PC-9 (cell line): ENCODE data around the gene CXCR5. TPM values are rescaled to one million over a fixed set of nuclear protein-coding genes. Genes with fewer than 3 reads are reported as not detected.

Source experiments
- BruUV-seq: library from RNA; stranded (reverse); fragments of 400-500 nt; replicated peaks from 2 replicates; lab custom pipeline; 2021; lab: Mats Ljungman, UMichigan
- CTCF ChIA-PET: fragments of 300-600 bp; sonication (Branson Sonifier 250); formaldehyde crosslinking; loops from one replicate; lab custom pipeline; 2022; ENCODE audit warnings: antibody characterized with exemption; lab: Charles Lee
- POLR2A ChIA-PET: fragments of 300-600 bp; sonication (Branson Sonifier 250); formaldehyde crosslinking; loops from one replicate; lab custom pipeline; 2022; ENCODE audit warnings: antibody characterized with exemption; ENCODE audit not compliant: unreplicated experiment; lab: Charles Lee
- DNase-seq, 2 experiments: peaks; one replicate each; pipeline versions ENCODE4 v3.0.0 to v3.0.0-alpha.2; 2015 to 2022; ENCODE audit warnings: mixed read lengths in 1 of 2
- H2AFZ ChIP-seq: fragments of 200-600 bp; sonication (generic); 2 replicates; pipeline ENCODE4 v1.8.1; 2017; ENCODE audit warnings: antibody characterized with exemption
- H3F3A ChIP-seq: fragments of 200-600 bp; sonication (generic); 2 replicates; pipeline ENCODE4 v1.8.1; 2017; ENCODE audit warnings: antibody characterized with exemption, mild to moderate bottlenecking, low read depth; ENCODE audit not compliant: insufficient read depth
- H3K27ac ChIP-seq: fragments of 200-600 bp; sonication (generic); 2 replicates; pipeline ENCODE4 v1.6.1; 2016; ENCODE audit warnings: mixed run types
- H3K27me3 ChIP-seq: fragments of 200-600 bp; sonication (generic); 2 replicates; pipeline ENCODE4 v1.6.1; 2016; ENCODE audit warnings: low read depth, mixed run types; ENCODE audit not compliant: insufficient read depth
- H3K36me3 ChIP-seq: fragments of 200-600 bp; sonication (generic); 2 replicates; pipeline ENCODE4 v1.6.1; 2016; ENCODE audit warnings: low read depth, mixed run types
- H3K4me1 ChIP-seq: fragments of 200-600 bp; sonication (generic); replicated peaks from 2 replicates; pipeline ENCODE4 v1.6.1; 2016; ENCODE audit warnings: mixed run types; ENCODE audit not compliant: insufficient read depth
- H3K4me2 ChIP-seq: fragments of 200-600 bp; sonication (generic); 2 replicates; pipeline ENCODE4 v1.6.1; 2017; ENCODE audit warnings: mixed run types
- H3K4me3 ChIP-seq: fragments of 200-600 bp; sonication (generic); 2 replicates; pipeline ENCODE4 v1.6.1; 2016; ENCODE audit warnings: mixed run types
- H3K79me2 ChIP-seq: fragments of 200-600 bp; sonication (generic); 2 replicates; pipeline ENCODE4 v1.6.1; 2017; ENCODE audit warnings: low read depth, mixed run types
- H3K9me2 ChIP-seq: fragments of 200-600 bp; sonication (generic); 2 replicates; pipeline ENCODE4 v1.8.1; 2017; ENCODE audit warnings: mild to moderate bottlenecking; ENCODE audit not compliant: insufficient read depth
- H3K9me3 ChIP-seq: fragments of 200-600 bp; sonication (generic); 2 replicates; pipeline ENCODE4 v1.8.1; 2016; ENCODE audit warnings: low read depth; ENCODE audit not compliant: insufficient read depth
- H4K20me1 ChIP-seq: fragments of 200-600 bp; sonication (generic); 2 replicates; pipeline ENCODE4 v1.8.1; 2017; ENCODE audit not compliant: insufficient read depth
- CTCF ChIP-seq: fragments of 200-600 bp; sonication (generic); conservative IDR thresholded peaks from 2 replicates; pipeline ENCODE4 v1.6.1; 2017; ENCODE audit warnings: mixed run types, antibody characterized with exemption, mild to moderate bottlenecking, moderate library complexity
- EZH2 ChIP-seq: fragments of 200-600 bp; sonication (generic); IDR thresholded peaks from 2 replicates; pipeline ENCODE4 v1.8.0; 2017; ENCODE audit warnings: antibody characterized with exemption, low read depth
- intact Hi-C: fragments of 100-400 bp; cut with micrococcal nuclease; formaldehyde crosslinking; loops from one replicate; pipeline ENCODE4 v1.10.0; 2022; ENCODE audit not compliant: unreplicated experiment
- total RNA-seq: library from RNA; stranded (reverse); gene quantifications from 2 replicates; pipeline ENCODE4 v1.2.3, GENCODE V29; 2021

The CXCR5 gene
- total RNA-seq, 1 experiment from 2014 or later: not detected

GRCh38 chr11:118843565-118843964, 40.1 kb upstream of the CXCR5 start:
- BruUV-seq: no TSS peak
- Histone ChIP-seq H4K20me1 (no peaks in the 10 kb centered on the region), H3K9me3 (no peaks in the 10 kb centered on the region), H3K4me3 (no peak overlapping the region), H3F3A (peaks cover 20% of the 10 kb centered on the region), H2AFZ (no peak overlapping the region), H3K4me2 (no peak overlapping the region), H3K27me3 (no peaks in the 10 kb centered on the region), H3K79me2 (no peaks in the 10 kb centered on the region), H3K36me3 (no peaks in the 10 kb centered on the region), H3K27ac (no peak overlapping the region), H3K9me2 (no peaks in the 10 kb centered on the region), H3K4me1 (peaks cover 19% of the 10 kb centered on the region)
- ChIA-PET POLR2A (no interaction called here), CTCF (interaction anchor here (0.6 kb wide), 1 partner anchor 321 kb away, joined by 4 read pairs; no protein-coding TSS in a partner anchor)
- TF ChIP-seq CTCF: no peak
- no peak for TF ChIP-seq EZH2
- intact Hi-C loops: no loop called here
- no peak for DNase-seq

GRCh38 chr11:118845369-118845768, 38.3 kb upstream of the CXCR5 start:
- Histone ChIP-seq H3K4me3 (no peak overlapping the region), H3K9me3 (no peaks in the 10 kb centered on the region), H3K9me2 (no peaks in the 10 kb centered on the region), H3K4me2 (peak overlapping the region; percentile 46), H3K79me2 (no peaks in the 10 kb centered on the region), H2AFZ (no peak overlapping the region), H3K27ac (peak overlapping the region; percentile 44), H3F3A (peaks cover 20% of the 10 kb centered on the region), H3K27me3 (no peaks in the 10 kb centered on the region), H4K20me1 (no peaks in the 10 kb centered on the region), H3K36me3 (no peaks in the 10 kb centered on the region), H3K4me1 (peaks cover 19% of the 10 kb centered on the region)
- CTCF ChIA-PET: interaction anchor here (0.6 to 0.9 kb wide), 2 partner anchors 25 to 163 kb away, joined by 5 to 6 read pairs; no protein-coding TSS in a partner anchor
- DNase-seq: peak; percentile 8 to 84
- no TSS peak for BruUV-seq
- TF ChIP-seq EZH2 (no peak), CTCF (no peak)
- POLR2A ChIA-PET: interaction anchor here (0.7 kb wide), 2 partner anchors 11 to 50 kb away, joined by 3 read pairs; no protein-coding TSS in a partner anchor
- intact Hi-C loops: no loop called here

- Histone ChIP-seq H3K79me2 (no peaks in the 10 kb centered on the region), H3K4me2 (peak overlapping the region; percentile 46; the same call in 1 of the 2 replicates), H3K9me3 (no peaks in the 10 kb centered on the region), H3K27me3 (no peaks in the 10 kb centered on the region), H4K20me1 (no peaks in the 10 kb centered on the region), H3K4me3 (no peak overlapping the region), H3K27ac (peak overlapping the region; percentile 44), H3K36me3 (no peaks in the 10 kb centered on the region), H3F3A (peaks cover 20% of the 10 kb centered on the region), H3K4me1 (peaks cover 19% of the 10 kb centered on the region), H3K9me2 (no peaks in the 10 kb centered on the region), H2AFZ (no peak overlapping the region)
- POLR2A ChIA-PET: no interaction called here
- no peak for TF ChIP-seq EZH2
- TF ChIP-seq CTCF: no peak
- no TSS peak for BruUV-seq
- CTCF ChIA-PET: no interaction called here
- DNase-seq: peak in 1 of 2 experiments; percentile 12
- intact Hi-C loops: no loop called here
Observed at GRCh38 chr11:118846181-118846935, 37.3 kb upstream of the CXCR5 start.
